CD4-positive, alpha-beta T cell (primary cell): ENCODE data around the gene VSTM5. TPM values are rescaled to one million over a fixed set of nuclear protein-coding genes. Genes with fewer than 3 reads are reported as not detected.
"Not testable (repeated sequence)": the region's sequence is repeated elsewhere in the genome, so short reads cannot be mapped to it uniquely, and the experiment has no call there.

Experiments
- ATAC-seq: fragments of 200-7000 bp; cut with Tn5 transposase; one replicate; pipeline ENCODE4 v1.10.0; 2022; ENCODE audit warnings: mild to moderate bottlenecking; ENCODE audit not compliant: poor library complexity
- CTCF ChIA-PET: fragments of 350-600 bp; sonication (Branson Sonifier 250); formaldehyde crosslinking; loops from one replicate; lab custom pipeline; 2021; ENCODE audit warnings: antibody characterized with exemption, inconsistent platforms; lab: Charles Lee
- POLR2A ChIA-PET: fragments of 350-600 bp; sonication (Branson Sonifier 250); formaldehyde crosslinking; loops from one replicate; lab custom pipeline; 2021; ENCODE audit warnings: antibody characterized with exemption, inconsistent platforms; lab: Charles Lee
- DNase-seq, 14 experiments: peaks; one replicate each; pipeline ENCODE4 v3.0.0-alpha.2; 2013 to 2020; ENCODE audit warnings: mixed read lengths in 2 of 14
- H3K27ac ChIP-seq, 2 donors: one replicate each; pipeline versions ENCODE4 v1.5.1 to v1.7.0; 2013; ENCODE audit warnings: low read length in 2 of 2, low read depth in 1 of 2, mild to moderate bottlenecking in 1 of 2
- H3K27me3 ChIP-seq, 2 experiments: 1 replicate in 1 of 2; 2 replicates in 1 of 2; pipeline versions ENCODE4 v1.6.1 to v1.7.0; 2013; ENCODE audit warnings: low read length in 2 of 2, control low read depth in 1 of 2, mild to moderate bottlenecking in 1 of 2, moderate library complexity in 1 of 2; ENCODE audit not compliant: insufficient read depth in 2 of 2, control insufficient read depth in 1 of 2
- H3K36me3 ChIP-seq: one replicate; pipeline ENCODE4 v1.6.1; 2013; ENCODE audit warnings: low read length, control low read depth; ENCODE audit not compliant: insufficient read depth
- H3K4me1 ChIP-seq: one replicate; pipeline ENCODE4 v1.6.1; 2013; ENCODE audit warnings: low read length, control low read depth; ENCODE audit not compliant: insufficient read depth
- H3K4me3 ChIP-seq: one replicate; pipeline ENCODE4 v1.5.1; 2013; ENCODE audit warnings: mild to moderate bottlenecking, low read length, moderate library complexity
- H3K9me3 ChIP-seq, 2 experiments: 1 replicate in 1 of 2; 2 replicates in 1 of 2; pipeline versions ENCODE4 v1.6.1 to v1.7.0; 2013; ENCODE audit warnings: low read length in 2 of 2, mild to moderate bottlenecking in 2 of 2, control low read depth in 1 of 2, moderate library complexity in 1 of 2; ENCODE audit not compliant: control insufficient read depth in 1 of 2, insufficient read depth in 1 of 2
- H3K27ac Mint-ChIP-seq: one replicate; pipeline ENCODE4 v1.8.0; 2020; ENCODE audit warnings: mixed read lengths
- H3K27me3 Mint-ChIP-seq: one replicate; pipeline ENCODE4 v1.8.0; 2021; ENCODE audit warnings: mixed read lengths
- H3K36me3 Mint-ChIP-seq: one replicate; pipeline ENCODE4 v1.8.0; 2021; ENCODE audit warnings: low read depth, mixed read lengths
- H3K4me1 Mint-ChIP-seq: one replicate; pipeline ENCODE4 v1.8.0; 2021; ENCODE audit warnings: low read depth, mixed read lengths
- H3K4me3 Mint-ChIP-seq: one replicate; pipeline ENCODE4 v1.8.0; 2020; ENCODE audit warnings: mild to moderate bottlenecking, mixed read lengths
- H3K9me3 Mint-ChIP-seq: one replicate; pipeline ENCODE4 v1.8.0; 2020; ENCODE audit warnings: mixed read lengths
- CTCF ChIP-seq: fragments of 200-600 bp; IDR thresholded peaks from one replicate; pipeline ENCODE4 v1.8.0; 2022; ENCODE audit warnings: antibody characterized with exemption, mild to moderate bottlenecking
- intact Hi-C, 2 experiments: fragments of 100-400 bp; cut with DNase I in 1 of 2; cut with micrococcal nuclease in 1 of 2; formaldehyde crosslinking; loops; one replicate each; pipeline versions ENCODE4 v1.15.1 to v1.9.0; 2023 to 2025; cut with DNase I, micrococcal nuclease
- total RNA-seq, 174 experiments: library from RNA in 2 of 174; stranded (reverse) in 2 of 174; gene quantifications; one replicate each; pipeline ENCODE4 v1.2.3 and lab custom pipeline; 2021 to 2026

The VSTM5 gene
- total RNA-seq, 2 experiments from 2014 or later = not detected

- no peaks in the 10 kb centered on the region for H3K4me1 Mint-ChIP-seq
- H3K9me3 Mint-ChIP-seq = no peaks in the 10 kb centered on the region
- TF ChIP-seq CTCF = no peak
- intact Hi-C loops = no loop called here
- H3K9me3 ChIP-seq = peaks cover 0 to 14% of the 10 kb centered on the region in 2 experiments
- ChIA-PET CTCF (no interaction called here), POLR2A (interaction anchor here (0.7 kb wide), 1 partner anchor 127 kb away, joined by 3 read pairs; no protein-coding TSS in a partner anchor)
- no peak overlapping the region for H3K27ac ChIP-seq
- H3K27ac Mint-ChIP-seq = no peak overlapping the region
- H3K4me3 Mint-ChIP-seq = no peak overlapping the region
- ATAC-seq = no peak
- peak in 2 of 14 experiments; percentile 5 to 13 for DNase-seq
- no peaks in the 10 kb centered on the region for H3K4me1 ChIP-seq
- H3K27me3 ChIP-seq = no peaks in the 10 kb centered on the region
- H3K27me3 Mint-ChIP-seq = no peaks in the 10 kb centered on the region
- no peaks in the 10 kb centered on the region for H3K36me3 Mint-ChIP-seq
- H3K36me3 ChIP-seq = no peaks in the 10 kb centered on the region
- no peak overlapping the region for H3K4me3 ChIP-seq
These were observed 75.1 kb downstream of the VSTM5 start for GRCh38 chr11:93775289-93775688.

- POLR2A ChIA-PET, H3K27ac Mint-ChIP-seq, CTCF ChIA-PET, H3K36me3 Mint-ChIP-seq, H3K27ac ChIP-seq, H3K27me3 ChIP-seq, H3K36me3 ChIP-seq, H3K4me3 Mint-ChIP-seq, H3K4me1 Mint-ChIP-seq, ATAC-seq, intact Hi-C loops, H3K9me3 Mint-ChIP-seq, H3K27me3 Mint-ChIP-seq, H3K4me3 ChIP-seq, H3K4me1 ChIP-seq, DNase-seq: not testable (repeated sequence)
- H3K9me3 ChIP-seq = peaks cover 0 to 14% of the 10 kb centered on the region in 2 experiments
These were observed 75.9 kb downstream of the VSTM5 start for GRCh38 chr11:93774560-93774959.

- H3K36me3 ChIP-seq = no peaks in the 10 kb centered on the region
- no peaks in the 10 kb centered on the region for H3K4me1 ChIP-seq
- Mint-ChIP-seq H3K4me1 (no peaks in the 10 kb centered on the region), H3K27me3 (no peaks in the 10 kb centered on the region), H3K4me3 (no peak overlapping the region), H3K36me3 (no peaks in the 10 kb centered on the region), H3K27ac (no peak overlapping the region), H3K9me3 (no peaks in the 10 kb centered on the region)
- H3K27ac ChIP-seq = no peak overlapping the region
- H3K27me3 ChIP-seq = no peaks in the 10 kb centered on the region
- POLR2A ChIA-PET = no interaction called here
- peaks cover 0 to 14% of the 10 kb centered on the region in 2 experiments for H3K9me3 ChIP-seq
- ATAC-seq (no peak), DNase-seq (no peak)
- intact Hi-C loops = no loop called here
- no peak overlapping the region for H3K4me3 ChIP-seq
- no peak for TF ChIP-seq CTCF
- CTCF ChIA-PET = no interaction called here
These were observed 76.7 kb downstream of the VSTM5 start for GRCh38 chr11:93773601-93774200.

GRCh38 chr11:93773045-93773477 is 77.4 kb downstream of the VSTM5 start:
- no peak for ATAC-seq
- DNase-seq = no peak
- ChIA-PET POLR2A (interaction anchor here (1.2 kb wide), 1 partner anchor 11 kb away, joined by 5 read pairs; the partner anchor contains the start of gene MED17), CTCF (interaction anchor here (1.3 kb wide), 1 partner anchor 11 kb away, joined by 3 read pairs; the partner anchor contains the start of gene MED17)
- Histone ChIP-seq H3K9me3 (peaks cover 0 to 14% of the 10 kb centered on the region in 2 experiments), H3K27me3 (no peaks in the 10 kb centered on the region), H3K4me3 (no peak overlapping the region), H3K4me1 (no peaks in the 10 kb centered on the region), H3K27ac (no peak overlapping the region), H3K36me3 (no peaks in the 10 kb centered on the region)
- no peak for TF ChIP-seq CTCF
- H3K27ac Mint-ChIP-seq = no peak overlapping the region
- H3K36me3 Mint-ChIP-seq = no peaks in the 10 kb centered on the region
- no peaks in the 10 kb centered on the region for H3K27me3 Mint-ChIP-seq
- no peaks in the 10 kb centered on the region for H3K4me1 Mint-ChIP-seq
- intact Hi-C loops = no loop called here
- H3K4me3 Mint-ChIP-seq = no peak overlapping the region
- H3K9me3 Mint-ChIP-seq = no peaks in the 10 kb centered on the region
